ENCODE measurements around the gene DNAJB12. TPM values are rescaled to one million over a fixed set of nuclear protein-coding genes. Genes with fewer than 3 reads are reported as not detected.
A peak's percentile ranks its signal among the peaks of the same experiment; 100 is the strongest.
"Not testable (repeated sequence)": the region's sequence is repeated elsewhere in the genome, so short reads cannot be mapped to it uniquely, and the experiment has no call there.

DNAJB12 gene
- total RNA-seq, 3 donors from 2014 or later: 37.0 to 38.9 (median 37.7) TPM

DNA sequence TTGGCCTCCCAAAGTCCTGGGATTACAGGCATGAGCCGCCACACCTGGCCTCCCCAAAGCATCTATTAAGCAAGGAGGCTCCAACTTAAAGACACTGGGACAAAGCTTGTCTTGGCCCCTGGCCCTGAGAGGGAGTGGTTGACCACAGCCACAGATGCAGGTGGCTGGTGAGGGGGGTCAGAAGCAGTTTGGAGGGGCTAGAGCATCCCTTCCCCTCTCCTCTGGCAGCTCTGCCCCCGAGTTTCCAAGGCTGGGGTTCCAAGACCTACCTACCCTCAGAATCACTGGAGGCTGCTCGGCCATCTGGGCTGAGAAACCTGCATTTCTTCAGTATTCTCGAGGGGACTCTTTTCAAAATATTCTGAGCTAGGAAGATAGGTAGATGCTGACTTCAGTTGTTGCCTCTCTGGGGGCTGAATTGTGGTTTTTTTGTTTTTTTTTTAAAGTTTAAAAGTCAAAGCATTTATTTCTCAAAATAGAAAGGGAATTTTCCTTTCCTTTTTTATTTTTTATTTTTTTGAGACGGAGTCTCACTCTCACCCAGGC lies 48.4 kb downstream of the DNAJB12 start:
- DNase-seq: no peak
- no peak for ATAC-seq
- intact Hi-C loops (cut with DNase I, micrococcal nuclease): no loop called here
- TF ChIP-seq, protein P1, sequence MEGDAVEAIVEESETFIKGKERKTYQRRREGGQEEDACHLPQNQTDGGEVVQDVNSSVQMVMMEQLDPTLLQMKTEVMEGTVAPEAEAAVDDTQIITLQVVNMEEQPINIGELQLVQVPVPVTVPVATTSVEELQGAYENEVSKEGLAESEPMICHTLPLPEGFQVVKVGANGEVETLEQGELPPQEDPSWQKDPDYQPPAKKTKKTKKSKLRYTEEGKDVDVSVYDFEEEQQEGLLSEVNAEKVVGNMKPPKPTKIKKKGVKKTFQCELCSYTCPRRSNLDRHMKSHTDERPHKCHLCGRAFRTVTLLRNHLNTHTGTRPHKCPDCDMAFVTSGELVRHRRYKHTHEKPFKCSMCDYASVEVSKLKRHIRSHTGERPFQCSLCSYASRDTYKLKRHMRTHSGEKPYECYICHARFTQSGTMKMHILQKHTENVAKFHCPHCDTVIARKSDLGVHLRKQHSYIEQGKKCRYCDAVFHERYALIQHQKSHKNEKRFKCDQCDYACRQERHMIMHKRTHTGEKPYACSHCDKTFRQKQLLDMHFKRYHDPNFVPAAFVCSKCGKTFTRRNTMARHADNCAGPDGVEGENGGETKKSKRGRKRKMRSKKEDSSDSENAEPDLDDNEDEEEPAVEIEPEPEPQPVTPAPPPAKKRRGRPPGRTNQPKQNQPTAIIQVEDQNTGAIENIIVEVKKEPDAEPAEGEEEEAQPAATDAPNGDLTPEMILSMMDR (IDR thresholded peaks at IDR 0.05): no peak
- H3K9me3 ChIP-seq: no peaks in the 10 kb centered on the region
- no peak overlapping the region for H3K4me3 ChIP-seq
- H3K36me3 ChIP-seq (ENCODE audit: low read depth): no peaks in the 10 kb centered on the region
- H3K4me1 ChIP-seq (ENCODE audit: low read depth): peaks cover 33% of the 10 kb centered on the region

DNA sequence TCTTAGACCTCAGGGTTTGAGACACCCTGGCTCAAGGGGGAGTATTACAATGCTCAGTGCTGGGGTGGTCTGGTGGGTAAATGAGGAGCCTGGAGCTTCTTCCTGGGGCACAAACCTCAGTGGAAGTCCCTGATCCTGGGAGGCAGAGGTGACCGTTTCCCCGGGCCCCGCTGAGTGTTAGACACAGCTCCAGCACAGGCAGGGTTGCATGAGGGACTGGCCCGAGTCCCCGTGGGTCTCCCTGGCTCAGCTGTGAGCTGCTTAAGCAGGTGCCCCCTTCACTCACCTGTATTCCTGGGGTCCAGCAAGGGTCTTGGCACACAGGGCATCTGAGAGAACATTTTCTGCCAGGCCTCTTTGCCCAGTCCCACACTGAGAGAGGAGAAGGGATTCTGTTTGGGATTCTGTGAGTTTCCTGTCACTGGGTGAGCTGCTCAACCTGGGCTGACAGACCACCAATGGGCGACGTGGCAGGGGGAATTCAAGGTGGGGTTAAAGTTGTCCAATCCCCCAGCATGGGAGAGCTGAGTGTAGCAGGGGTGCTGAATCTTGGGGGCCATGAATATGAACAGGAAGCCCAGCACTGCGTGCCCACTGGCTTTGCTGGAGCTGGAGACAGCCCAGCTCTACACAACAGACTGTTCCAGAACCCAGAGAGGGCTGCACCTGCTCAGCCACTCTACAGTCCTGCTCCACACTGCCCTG lies 51.1 kb downstream of the DNAJB12 start:
- H3K4me1 ChIP-seq (ENCODE audit: low read depth): peaks cover 11% of the 10 kb centered on the region
- no peak overlapping the region for H3K4me3 ChIP-seq
- ATAC-seq (no peak), DNase-seq (no peak)
- no peaks in the 10 kb centered on the region for H3K36me3 ChIP-seq (ENCODE audit: low read depth)
- intact Hi-C loops (cut with DNase I, micrococcal nuclease): no loop called here
- H3K9me3 ChIP-seq: no peaks in the 10 kb centered on the region
- TF ChIP-seq, protein P1 (IDR thresholded peaks at IDR 0.05): no peak

DNA sequence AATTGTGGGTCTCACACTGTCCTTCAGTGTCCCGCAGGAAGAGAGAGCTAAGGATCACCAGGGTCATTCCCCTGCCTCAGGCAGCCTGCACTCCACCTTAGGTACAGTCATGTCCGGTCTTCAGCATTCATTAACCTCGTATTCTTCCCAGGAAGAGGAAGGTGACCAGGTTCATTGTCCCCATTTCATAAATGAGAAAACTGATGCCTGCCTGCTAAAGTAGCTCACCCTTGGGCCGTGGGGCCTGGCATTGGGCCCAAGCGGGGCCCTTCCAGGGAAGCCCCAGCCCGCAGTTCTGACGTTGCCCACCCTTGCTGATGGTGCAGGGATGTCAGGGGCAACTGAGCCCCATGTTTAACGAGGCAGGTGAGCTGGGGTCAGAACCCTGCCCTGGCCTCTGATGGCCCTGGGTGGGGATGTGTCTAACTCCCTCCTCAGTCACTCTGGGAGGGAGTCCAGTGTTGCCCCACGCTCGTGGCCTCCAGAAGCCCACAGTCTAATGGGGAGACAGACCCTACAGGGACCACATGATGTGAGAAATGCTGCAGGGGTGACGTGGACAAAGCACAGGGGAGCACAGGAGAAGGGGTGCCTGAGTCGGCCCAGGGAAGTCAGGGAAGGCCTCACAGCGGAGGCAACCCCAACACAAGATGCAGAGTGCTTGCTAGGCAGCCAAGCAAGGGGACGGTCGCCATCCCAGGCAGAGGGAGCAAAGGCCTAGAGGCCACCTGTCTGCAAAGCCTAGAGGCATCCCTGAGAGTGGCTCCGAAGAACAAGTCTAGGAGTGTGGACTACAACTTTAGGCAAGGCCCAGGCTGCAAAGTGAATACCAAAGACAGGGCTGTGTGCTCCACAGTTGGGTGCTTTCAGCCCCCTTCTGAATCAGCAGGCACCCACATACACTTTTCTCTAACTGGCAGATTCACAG lies 55.9 kb downstream of the DNAJB12 start:
- no peaks in the 10 kb centered on the region for H3K9me3 ChIP-seq
- DNase-seq: no peak
- ATAC-seq: peak; percentile 18
- TF ChIP-seq, protein P1 (IDR thresholded peaks at IDR 0.05): no peak
- intact Hi-C loops (cut with DNase I, micrococcal nuclease): no loop called here
- no peaks in the 10 kb centered on the region for H3K36me3 ChIP-seq (ENCODE audit: low read depth)
- H3K4me1 ChIP-seq (ENCODE audit: low read depth): peaks cover 5% of the 10 kb centered on the region
- no peak overlapping the region for H3K4me3 ChIP-seq

DNA sequence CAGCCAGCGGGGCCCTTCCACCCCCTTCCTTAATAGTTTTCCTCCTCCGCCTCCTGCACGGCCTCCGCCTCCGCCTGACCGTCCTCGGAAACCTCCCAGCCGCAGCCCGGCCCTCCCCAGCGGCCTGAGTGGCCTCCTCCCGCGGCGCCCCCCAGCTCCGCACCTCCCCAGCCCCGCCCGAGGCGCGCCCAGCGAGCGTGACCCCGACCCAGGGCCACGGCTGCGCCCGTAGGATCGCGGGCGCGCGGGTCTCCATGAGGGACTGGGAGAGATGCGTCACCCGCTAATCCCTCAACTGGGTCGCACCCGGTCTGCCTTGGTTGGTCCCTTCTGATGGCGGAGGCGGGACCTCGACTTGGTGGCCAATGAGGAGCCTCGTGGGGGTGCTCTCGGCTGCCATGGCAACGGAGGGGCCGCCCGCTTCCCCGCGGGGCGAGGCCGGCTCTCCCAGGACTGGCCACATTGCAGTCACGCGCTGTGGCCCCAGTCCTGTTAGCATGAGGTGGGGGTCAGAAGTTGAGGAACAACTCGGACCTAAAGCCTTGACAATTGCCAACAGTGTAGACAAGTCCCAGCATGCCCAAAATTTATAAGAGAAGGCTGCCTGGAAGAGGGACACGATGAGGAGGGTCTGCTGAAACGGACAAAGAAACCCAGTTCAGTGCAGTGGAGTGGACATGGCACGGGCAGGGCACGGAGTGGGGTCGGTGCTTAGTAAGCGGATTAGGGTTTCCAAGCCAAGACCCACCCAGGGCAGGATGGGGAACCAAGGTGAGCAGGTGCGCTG lies 56.7 kb downstream of the DNAJB12 start:
- intact Hi-C loops (cut with DNase I, micrococcal nuclease): no loop called here
- H3K36me3 ChIP-seq (ENCODE audit: low read depth): no peaks in the 10 kb centered on the region
- H3K4me1 ChIP-seq (ENCODE audit: low read depth): peaks cover 5% of the 10 kb centered on the region
- ATAC-seq (peak; percentile 95), DNase-seq (peak; percentile 96 to 99 (median 97))
- peak overlapping the region; percentile 23 for H3K4me3 ChIP-seq
- TF ChIP-seq, protein P1 (IDR thresholded peaks at IDR 0.05): no peak
- no peaks in the 10 kb centered on the region for H3K9me3 ChIP-seq

DNA sequence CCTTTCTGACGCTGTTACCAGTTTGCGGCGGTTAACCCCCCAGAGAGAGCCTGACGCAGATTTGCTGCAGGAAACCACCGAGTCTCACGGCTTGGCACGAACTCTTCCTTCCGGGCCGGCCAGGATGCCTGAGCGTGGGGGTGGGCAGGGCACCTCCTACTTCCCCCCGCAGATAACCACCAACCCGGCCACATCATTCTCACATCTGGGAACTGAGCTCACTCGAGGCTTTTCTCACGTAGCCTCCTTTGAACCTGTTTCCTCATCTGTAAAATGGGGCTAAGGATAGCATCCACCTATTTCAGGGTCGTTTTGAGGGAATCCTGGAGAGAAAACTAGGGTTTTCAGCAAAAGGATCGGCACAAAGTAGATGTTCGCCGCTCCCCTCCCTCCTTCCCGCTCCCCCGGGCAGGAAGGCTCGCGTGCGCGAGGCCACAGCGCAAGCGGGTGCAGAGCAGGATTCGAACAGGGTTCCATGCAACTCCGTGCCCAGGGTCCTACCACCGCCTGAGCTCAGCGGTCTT lies 57.4 kb downstream of the DNAJB12 start:
- peak; percentile 72 for ATAC-seq
- intact Hi-C loops (cut with DNase I, micrococcal nuclease): no loop called here
- Histone ChIP-seq H3K4me3 (peak overlapping the region; percentile 23), H3K4me1 (ENCODE audit: low read depth) (peaks cover 8% of the 10 kb centered on the region), H3K36me3 (ENCODE audit: low read depth) (no peaks in the 10 kb centered on the region), H3K9me3 (no peaks in the 10 kb centered on the region)
- peak; percentile 82 to 96 (median 84) for DNase-seq
- TF ChIP-seq, protein P1 (IDR thresholded peaks at IDR 0.05): no peak

DNA sequence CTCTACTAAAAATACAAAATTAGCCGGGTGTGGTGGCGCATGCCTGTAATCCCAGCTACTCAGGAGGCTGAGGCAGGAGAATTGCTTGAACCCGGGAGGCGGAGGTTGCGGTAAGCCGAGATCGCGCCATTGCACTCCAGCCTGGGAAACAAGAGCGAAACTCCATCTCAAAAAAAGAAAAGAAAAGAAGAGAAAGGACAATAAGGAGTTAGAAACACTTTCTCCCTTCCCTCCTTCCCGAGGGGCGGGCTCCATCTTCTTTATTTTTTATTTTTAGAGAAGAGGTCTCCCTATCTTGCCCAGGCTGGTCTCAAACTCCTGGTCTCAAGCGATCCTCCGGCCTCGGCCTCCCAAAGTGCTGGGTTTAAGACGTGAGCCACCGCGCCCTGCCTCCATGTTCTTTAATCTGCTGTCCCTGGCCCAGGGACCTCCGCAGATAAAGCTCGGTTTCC lies 57.9 kb downstream of the DNAJB12 start:
- H3K36me3 ChIP-seq (ENCODE audit: low read depth); intact Hi-C loops (cut with DNase I, micrococcal nuclease); ATAC-seq; H3K4me1 ChIP-seq (ENCODE audit: low read depth); H3K9me3 ChIP-seq; H3K4me3 ChIP-seq; DNase-seq: not testable (repeated sequence)

All from mucosa of descending colon (tissue), 3 donors.